HG03045 (cell line): ENCODE measurements around the gene VEZT.
"Not testable (repeated sequence)": the region's sequence is repeated elsewhere in the genome, so short reads cannot be mapped to it uniquely, and the experiment has no call there.

Source experiments
- ATAC-seq: cut with Tn5 transposase; IDR thresholded peaks from one replicate; pipeline ENCODE4 v1.9.1; 2021; ENCODE audit warnings: mild to moderate bottlenecking, moderate library complexity; ENCODE audit not compliant: unreplicated experiment

VEZT gene

GRCh38 chr12:95318071-95318545 is 100.5 kb downstream of the VEZT start:
- ATAC-seq: no peak

- ATAC-seq: no peak
These were observed 102.2 kb downstream of the VEZT start for GRCh38 chr12:95319694-95320331.

GRCh38 chr12:95321516-95322246 is 104.1 kb downstream of the VEZT start:
- ATAC-seq: no peak

GRCh38 chr12:95322326-95322725 is 104.7 kb downstream of the VEZT start:
- no peak for ATAC-seq

- ATAC-seq: no peak
These were observed 105.6 kb downstream of the VEZT start for GRCh38 chr12:95323212-95323611.

- not testable (repeated sequence) for ATAC-seq
These were observed 106.6 kb downstream of the VEZT start for GRCh38 chr12:95324246-95324645.

- ATAC-seq: no peak
These were observed 107.9 kb downstream of the VEZT start for GRCh38 chr12:95325501-95325900.

- ATAC-seq: no peak
These were observed 108.8 kb downstream of the VEZT start for GRCh38 chr12:95326445-95326844.

GRCh38 chr12:95326855-95327254 is 109.2 kb downstream of the VEZT start:
- ATAC-seq: no peak

GRCh38 chr12:95328708-95329107 is 111.1 kb downstream of the VEZT start:
- no peak for ATAC-seq

GRCh38 chr12:95335948-95336347 is 118.3 kb downstream of the VEZT start:
- no peak for ATAC-seq

GRCh38 chr12:95336387-95337067 is 118.9 kb downstream of the VEZT start:
- no peak for ATAC-seq

GRCh38 chr12:95337146-95337545 is 119.5 kb downstream of the VEZT start:
- no peak for ATAC-seq

GRCh38 chr12:95339086-95339788 is 121.6 kb downstream of the VEZT start:
- no peak for ATAC-seq

- ATAC-seq: no peak
These were observed 124.4 kb downstream of the VEZT start for GRCh38 chr12:95342008-95342407.

GRCh38 chr12:95343461-95344230 is 126.0 kb downstream of the VEZT start:
- ATAC-seq: no peak

GRCh38 chr12:95349291-95349690 is 131.7 kb downstream of the VEZT start:
- no peak for ATAC-seq

- no peak for ATAC-seq
These were observed 134.1 kb downstream of the VEZT start for GRCh38 chr12:95351748-95352147.
